ENCODE measurements around the gene MDK. TPM values are rescaled to one million over a fixed set of nuclear protein-coding genes. Genes with fewer than 3 reads are reported as not detected.

The MDK gene
- total and polyA plus RNA-seq, 2 of the 13 experiments (the other 11 are each of a cell fraction or from before 2014, with no cell fraction given): 312 to 407 TPM

- TF ChIP-seq RFX3 (CRISPR knock-in tag; IDR thresholded peaks at IDR 0.05) (peak; percentile 54; the same call in 1 of the 2 replicates), ZNF552 (CRISPR knock-in tag; IDR thresholded peaks at IDR 0.05; ENCODE audit: borderline replicate concordance) (0 out of 2 replicates have a peak, but pooled peaks have one; percentile 63), MIER3 (CRISPR knock-in tag; IDR thresholded peaks at IDR 0.05; ENCODE audit: borderline replicate concordance) (peak; percentile 95), XBP1 (CRISPR knock-in tag; IDR thresholded peaks at IDR 0.05) (peak; percentile 97), ZNF282 (IDR thresholded peaks at IDR 0.05; ENCODE audit: partially characterized antibody) (no peak), ZNF343 (CRISPR knock-in tag; IDR thresholded peaks at IDR 0.05) (peak; percentile 90), ZNF687 (CRISPR knock-in tag; IDR thresholded peaks at IDR 0.05) (peak; percentile 87), ZKSCAN5 (CRISPR knock-in tag; IDR thresholded peaks at IDR 0.05) (0 out of 2 replicates have a peak, but pooled peaks have one; percentile 56), MAX (IDR thresholded peaks at IDR 0.05) (peak; percentile 83), JDP2 (CRISPR knock-in tag; IDR thresholded peaks at IDR 0.05; ENCODE audit: borderline replicate concordance) (peak; percentile 63; the same call in 1 of the 2 replicates), SOX13 (IDR thresholded peaks at IDR 0.05) (no peak), SOX13 (CRISPR knock-in tag; conservative IDR thresholded peaks at IDR 0.05 in 1 of 2, IDR thresholded peaks at IDR 0.05 in 1 of 2) (peak in 1 of 2 experiments; percentile 72; a peak in 2 of 4 replicates), PAX8 (CRISPR knock-in tag; IDR thresholded peaks at IDR 0.05; ENCODE audit: borderline replicate concordance) (peak; percentile 77; the same call in 1 of the 2 replicates), ZKSCAN1 (IDR thresholded peaks at IDR 0.05; ENCODE audit: low read length) (no peak), ARID3A (IDR thresholded peaks at IDR 0.05; ENCODE audit: low read depth, low read length) (no peak), SIX4 (CRISPR knock-in tag; IDR thresholded peaks at IDR 0.05) (peak; percentile 83), SAP130 (CRISPR knock-in tag; IDR thresholded peaks at IDR 0.05; ENCODE audit: low read depth) (peak; percentile 99), TFAP4 (IDR thresholded peaks at IDR 0.05; ENCODE audit: borderline replicate concordance, low read depth) (peak; percentile 19; the same call in 1 of the 2 replicates)
These were observed 11.2 kb downstream of the MDK start (continued) for GRCh38 chr11:46392421-46393230.

Measured in HepG2 (cell line).